Measurements from ENCODE around the gene CLNS1A.
A peak's percentile ranks its signal among the peaks of the same experiment; 100 is the strongest.
"Not testable (repeated sequence)": the region's sequence is repeated elsewhere in the genome, so short reads cannot be mapped to it uniquely, and the experiment has no call there.

The CLNS1A gene

DNA sequence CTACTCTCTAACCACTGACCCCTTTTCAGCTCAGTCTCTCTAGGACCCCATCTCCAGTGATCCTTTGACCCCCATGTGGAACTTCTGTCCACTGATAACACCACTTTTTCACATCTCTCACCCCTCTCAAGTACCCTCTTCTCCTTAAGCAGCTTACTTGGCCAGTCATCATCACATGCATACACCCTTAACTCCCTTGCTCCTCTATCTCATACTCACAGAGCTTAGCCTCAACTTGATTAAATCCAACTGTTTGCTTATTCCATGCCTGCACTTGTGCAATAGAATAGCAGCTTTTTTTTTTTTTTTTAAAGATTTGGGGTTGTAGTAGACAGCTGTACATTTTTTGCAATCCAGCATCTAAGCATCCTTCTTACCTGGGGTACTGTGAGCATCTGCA lies 25.7 kb downstream of the CLNS1A start:
- no peak for DNase-seq

DNA sequence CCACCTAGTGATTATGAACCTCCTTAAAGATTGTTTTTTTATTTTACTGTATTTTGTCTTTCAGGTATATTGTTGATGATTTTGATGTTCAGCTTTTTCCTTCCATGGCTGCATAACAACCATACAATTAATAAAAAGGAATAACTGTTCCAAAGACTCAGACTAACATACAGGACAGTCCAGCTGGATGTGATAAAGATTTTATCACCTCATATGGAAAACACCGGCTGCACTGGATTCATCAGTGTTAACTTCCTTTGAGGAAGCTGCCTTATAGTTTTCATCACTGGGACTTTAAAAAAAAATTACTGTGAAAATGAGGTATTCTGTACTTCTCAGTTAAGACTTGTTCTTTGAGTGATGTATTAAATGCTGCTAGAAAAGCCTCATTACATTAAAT lies 28.4 kb downstream of the CLNS1A start:
- no peak for DNase-seq

DNA sequence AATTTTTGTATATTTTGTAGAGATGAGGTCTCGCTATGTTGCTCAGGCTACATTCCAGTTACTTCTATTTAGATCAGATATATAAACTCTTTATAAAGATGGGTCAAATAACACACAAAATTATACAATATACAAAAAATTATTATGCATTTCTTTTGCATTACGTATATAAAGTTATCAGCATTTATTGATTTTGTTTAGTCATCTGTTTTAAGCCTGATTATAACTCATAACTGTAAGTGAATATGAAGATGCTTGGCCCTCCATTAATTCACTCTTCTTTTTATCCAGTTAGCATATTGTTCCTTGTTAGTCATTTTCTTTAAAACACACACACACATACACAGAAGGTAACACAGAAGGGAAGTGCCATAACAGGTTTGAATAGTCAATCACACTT lies 33.3 kb downstream of the CLNS1A start:
- DNase-seq = no peak

DNA sequence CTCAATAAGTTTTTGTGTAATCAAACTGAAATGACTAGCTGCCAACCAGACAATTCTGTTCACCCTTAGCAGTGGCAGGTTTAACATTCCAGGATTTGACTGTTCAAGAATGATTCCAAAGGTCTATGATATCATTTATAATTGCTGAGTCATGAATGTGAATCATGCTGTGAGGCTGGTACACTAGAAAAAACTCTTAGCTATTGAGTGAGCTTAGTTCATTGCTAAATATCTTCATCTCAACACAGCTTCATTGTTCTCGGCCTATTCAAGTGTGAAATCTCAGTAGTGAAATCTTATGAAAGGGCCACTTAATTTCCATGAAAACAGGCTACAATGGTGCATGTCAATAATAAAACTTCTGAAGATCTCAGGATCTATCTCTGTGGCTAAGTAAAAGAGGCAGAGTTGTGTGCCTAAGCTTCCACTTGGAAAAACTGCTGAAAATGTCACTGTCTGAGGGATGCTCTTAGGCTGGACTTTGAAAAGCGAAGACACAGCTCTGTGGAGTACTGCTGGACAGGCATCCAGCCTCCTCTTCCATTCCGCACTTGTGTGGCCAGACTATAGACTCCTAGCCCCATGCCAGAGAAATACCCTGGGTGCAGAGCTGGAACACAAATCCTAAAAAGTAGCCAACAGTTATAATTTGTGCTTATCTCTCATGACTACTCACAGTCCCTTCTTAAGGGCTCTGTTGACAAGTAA lies 35.1 kb downstream of the CLNS1A start:
- DNase-seq = no peak

DNA sequence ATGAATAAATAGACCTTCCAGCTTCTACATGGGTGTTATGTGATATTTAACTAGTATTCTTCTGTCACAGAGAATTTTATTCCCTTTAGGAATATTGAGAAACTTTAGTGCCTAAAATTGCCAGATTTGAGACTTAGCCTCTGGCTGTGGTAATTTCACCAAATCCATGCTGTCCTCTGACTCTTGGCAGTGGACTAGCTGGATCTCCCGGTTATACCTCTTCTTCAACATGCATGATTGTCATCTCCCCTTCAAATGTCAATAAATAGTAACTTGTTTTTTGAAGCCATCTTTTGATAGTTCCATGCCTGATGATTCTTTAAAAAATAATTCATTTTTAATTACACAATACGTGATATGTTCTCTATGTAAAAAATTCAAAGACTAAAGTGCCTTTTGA lies 39.4 kb downstream of the CLNS1A start:
- DNase-seq = no peak

DNA sequence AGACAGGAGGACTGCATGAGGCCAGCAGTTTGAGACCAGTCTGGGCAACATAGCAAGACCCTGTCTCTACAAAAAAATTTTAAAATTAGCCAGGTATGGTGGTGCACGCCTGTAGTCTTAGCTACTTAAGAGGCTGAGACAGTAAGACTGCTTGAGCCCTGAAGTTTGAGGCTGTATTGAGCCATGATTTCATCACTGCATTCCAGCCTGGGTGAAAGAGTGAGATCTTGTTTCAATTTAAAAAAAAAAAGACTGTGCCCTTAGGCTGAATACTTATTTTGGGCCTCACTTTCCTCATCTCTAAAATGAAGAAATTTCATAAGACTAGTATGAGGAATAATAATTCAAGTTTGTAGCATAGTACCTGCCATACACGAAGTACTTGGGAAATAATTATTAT lies 41.0 kb downstream of the CLNS1A start:
- no peak for DNase-seq

DNA sequence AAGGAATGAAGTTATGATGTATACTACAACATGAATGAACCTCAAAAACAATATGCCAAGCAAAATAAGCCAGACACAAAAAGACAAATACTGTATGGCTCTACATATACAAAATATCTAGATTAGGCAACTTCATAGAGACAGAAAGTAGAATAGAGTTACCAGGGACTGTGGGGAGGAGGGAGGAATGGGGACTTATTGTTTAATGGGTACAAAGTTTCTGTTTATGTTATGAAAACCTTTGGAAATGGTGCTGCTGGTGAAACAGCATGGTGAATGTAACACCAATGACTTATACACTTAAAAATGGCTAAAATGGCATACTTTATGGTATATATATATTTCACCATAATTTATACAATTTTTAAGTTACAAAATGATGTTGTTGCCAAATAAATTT lies 43.7 kb downstream of the CLNS1A start:
- DNase-seq = no peak

DNA sequence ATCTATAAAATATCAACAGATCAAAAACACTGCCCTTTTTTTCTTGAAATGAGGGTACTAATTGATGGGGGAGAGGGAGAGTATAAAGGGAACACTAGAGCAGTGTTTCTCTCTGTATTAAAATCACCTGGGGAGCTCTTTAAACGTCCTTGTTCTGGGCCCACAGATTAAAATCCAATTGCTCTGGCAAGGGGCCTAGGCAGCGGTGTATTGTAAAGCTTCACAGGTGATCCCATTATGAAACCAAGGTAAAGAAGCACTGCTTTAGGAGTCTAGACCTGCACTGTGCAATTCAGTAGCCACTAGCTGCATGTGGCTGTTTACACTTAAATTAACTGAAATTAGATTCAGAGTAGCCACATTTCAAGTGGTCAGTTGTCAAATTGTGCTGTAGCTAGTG lies 44.9 kb downstream of the CLNS1A start:
- no peak for DNase-seq

DNA sequence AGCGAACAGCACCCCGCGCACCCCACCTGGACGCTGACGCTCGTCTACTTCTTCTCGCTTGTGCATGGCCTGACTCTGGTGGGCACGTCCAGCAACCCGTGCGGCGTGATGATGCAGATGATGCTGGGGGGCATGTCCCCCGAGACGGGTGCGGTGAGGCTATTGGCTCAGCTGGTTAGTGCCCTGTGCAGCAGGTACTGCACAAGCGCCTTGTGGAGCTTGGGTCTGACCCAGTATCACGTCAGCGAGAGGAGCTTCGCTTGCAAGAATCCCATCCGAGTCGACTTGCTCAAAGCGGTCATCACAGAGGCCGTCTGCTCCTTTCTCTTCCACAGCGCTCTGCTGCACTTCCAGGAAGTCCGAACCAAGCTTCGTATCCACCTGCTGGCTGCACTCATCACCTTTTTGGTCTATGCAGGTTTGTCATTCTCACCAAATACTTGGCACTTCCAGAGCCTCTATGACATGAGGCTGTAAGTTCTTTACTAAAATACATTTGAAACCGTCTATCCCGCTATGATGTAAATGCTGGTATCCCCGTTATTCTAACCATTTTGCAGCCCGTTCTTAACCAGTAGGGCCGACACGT lies 47.3 kb downstream of the CLNS1A start:
- DNase-seq = peak; percentile 6

DNA sequence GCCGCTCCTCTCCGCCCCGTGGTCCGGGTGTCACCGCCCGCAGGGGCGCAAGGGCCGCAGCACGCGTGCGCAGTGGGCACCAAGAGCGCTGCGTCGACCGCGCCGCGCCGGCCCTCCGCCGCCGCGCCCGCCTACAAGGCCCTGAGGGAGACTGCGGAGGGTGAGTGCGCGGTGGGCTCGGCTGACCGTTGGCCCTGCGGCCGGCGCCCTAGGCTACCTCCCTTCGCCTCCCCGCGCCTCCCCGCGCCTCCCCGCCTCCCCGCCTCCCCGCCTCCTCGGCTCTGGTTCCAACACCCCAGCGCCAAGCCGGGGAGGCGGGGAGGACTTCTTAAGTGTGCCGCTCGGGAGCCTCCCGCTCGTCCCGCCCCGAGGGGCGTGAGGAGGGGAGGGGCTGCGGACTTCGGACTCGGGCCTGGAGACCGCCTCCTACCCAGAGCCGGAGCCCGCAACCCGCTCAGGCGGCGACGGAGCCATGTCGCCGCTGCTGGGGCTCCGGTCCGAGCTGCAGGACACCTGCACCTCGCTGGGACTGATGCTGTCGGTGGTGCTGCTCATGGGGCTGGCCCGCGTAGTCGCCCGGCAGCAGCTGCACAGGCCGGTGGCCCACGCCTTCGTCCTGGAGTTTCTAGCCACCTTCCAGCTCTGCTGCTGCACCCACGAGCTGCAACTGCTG lies 47.9 kb downstream of the CLNS1A start, which contains the start of gene AQP11:
Gene AQP11 (plus strand): TSS at position 433 of the 673 bp plus-strand sequence. CDS start 40 bp downstream, at position 473.
- peak; percentile 40 for DNase-seq

DNA sequence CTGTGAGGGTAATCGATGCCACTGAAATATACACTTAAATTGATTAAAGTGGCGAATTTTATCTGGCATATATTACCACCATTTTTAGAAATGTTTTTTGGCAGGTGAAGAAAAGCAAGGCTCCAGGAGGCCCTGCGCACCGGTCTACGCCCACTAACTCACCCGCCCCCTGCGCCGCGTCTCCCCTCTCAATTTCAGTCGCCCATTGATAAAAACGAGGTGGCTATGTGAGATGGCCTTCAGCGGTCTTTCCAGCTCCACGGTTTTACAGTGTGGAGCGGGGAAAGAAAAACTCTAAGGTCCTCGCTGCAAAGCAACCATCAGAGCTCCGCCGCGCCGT lies 48.4 kb downstream of the CLNS1A start:
- DNase-seq = no peak

DNA sequence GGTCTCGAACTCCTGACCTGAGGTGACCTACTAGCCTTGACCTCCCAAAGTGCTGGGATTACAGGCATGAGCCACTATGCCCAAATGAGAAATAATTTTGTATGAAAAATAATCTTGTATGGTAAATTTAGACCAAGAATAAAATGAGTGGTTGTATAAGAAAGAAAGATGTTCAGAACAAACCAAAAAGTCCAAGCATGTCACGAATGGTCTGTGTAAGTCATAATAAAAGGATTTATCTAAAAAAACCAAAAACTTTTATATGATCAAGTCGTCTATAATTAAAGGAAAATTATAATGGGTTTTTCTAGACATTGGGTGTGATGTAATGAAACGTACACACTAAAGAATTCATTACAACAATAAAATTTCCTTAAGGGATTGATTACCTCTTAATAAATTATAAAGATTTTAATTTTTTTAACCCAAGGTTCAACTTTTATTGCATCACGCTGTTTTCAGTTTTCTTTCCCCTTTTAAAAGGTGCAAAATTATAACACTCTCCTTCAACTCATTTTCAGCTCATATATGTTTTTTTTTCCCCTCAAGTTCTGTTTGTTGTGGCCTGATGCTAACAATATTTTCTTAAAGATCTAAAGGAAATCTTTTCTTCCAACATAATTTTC lies 56.8 kb downstream of the CLNS1A start:
- no peak for DNase-seq

DNA sequence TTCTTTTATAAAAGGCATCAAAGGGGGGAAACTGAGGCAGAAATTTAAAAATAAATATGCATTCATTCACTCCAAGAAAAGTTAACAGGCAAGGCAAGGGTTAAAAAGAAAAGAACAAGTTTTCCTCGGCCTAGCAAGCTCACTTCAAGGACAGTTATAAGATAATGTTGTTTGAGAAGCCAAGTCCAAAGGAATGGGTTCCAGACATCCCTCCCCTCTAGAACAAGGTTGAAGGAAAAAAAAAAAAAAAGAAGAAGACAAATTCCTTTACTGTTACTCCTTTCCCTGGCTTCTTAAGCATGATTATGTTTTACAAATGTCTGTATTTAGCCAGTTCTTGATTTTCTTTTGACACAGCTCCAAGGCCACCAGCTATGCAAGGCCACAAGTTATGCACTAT lies 62.2 kb downstream of the CLNS1A start:
- DNase-seq = not testable (repeated sequence)

DNA sequence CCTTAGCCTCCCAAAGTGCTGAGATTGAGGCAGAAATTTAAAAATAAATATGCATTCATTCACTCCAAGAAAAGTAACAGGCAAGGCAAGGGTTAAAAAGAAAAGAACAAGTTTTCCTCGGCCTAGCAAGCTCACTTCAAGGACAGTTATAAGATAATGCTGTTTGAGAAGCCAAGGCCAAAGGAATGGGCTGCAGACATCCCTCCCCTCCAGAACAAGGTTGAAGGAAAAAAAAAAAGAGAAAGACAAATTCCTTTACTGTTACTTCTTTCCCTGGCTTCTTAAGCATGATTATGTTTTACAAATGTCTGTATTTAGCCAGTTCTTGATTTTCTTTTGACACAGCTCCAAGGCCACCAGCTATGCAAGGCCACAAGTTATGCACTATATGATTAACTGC lies 66.7 kb downstream of the CLNS1A start:
- DNase-seq = not testable (repeated sequence)

DNA sequence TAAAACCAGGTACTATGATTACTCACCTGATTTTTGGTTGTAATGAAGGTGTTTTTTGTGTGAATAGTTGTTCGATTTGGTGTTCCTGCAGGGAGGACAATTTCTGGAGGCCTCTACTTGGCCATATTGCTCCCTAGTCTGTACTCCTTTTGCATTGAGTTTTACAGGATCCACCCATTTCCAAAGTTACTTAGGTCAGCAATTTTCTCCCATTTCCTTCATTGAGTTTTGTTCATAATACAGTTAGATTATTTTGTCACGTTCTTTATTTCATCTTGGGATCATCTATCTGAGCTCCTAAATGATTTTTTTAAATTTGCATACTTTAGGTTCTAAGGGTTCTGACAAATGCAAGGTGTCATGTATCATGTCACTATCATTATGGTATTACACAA lies 67.9 kb downstream of the CLNS1A start:
- no peak for DNase-seq

DNA sequence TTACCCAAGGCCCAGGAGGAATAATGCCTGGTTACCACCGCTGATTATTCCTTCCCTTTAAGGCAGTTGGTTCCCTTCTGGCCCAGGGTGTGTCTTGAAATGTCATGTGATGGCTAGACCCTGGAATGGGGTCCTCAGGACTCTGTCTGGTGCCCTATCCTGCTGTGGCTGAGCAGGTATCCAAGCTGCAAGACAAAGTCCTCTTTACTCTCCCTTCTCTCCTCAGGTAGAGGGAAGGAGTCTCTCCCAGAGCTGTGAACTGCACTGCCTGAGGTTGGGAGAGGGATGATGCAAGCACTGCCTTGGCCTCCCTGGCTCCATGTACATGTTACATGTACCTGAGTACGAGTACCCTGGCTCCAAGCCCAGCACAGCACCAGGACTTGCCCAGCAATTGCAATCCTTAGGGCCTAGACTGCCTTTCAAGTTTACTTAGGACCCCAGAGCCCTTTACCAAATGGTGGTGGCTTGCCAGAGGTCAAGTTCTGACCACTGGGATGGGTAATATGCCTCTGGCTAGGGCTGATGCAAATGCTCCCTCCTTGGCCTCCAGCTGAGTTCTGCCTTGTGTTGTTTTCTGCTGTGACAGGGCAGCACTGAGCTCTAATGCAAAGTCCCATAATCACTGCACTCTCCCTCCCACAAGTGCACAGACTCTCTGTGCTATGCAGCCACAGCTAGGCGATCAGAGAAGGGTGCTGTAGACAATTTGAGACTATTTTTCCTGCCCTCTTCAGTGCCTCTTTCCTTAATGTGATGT lies 68.5 kb downstream of the CLNS1A start:
- no peak for DNase-seq

DNA sequence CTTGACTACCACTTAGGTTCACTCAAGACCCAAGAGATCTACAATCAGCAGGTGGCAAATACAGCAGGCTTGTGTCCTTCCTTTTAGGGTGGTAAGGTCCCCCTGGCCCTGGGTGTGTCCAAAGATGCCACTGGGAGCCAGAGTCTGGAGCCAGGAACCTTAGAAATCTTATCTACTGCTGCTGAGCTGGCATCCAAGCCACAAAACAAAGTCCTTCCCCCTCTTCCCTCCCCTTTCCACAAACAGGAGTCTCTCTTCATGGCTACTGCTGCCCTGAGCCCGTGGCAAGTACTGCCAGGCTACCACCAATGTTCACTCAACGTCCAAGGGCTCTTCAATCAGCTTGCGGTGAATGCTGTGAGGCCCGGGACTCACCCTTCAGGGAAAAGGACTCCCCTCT lies 69.3 kb downstream of the CLNS1A start:
- DNase-seq = no peak
